ENCODE results near the gene CEP112. TPM values are rescaled to one million over a fixed set of nuclear protein-coding genes. Genes with fewer than 3 reads are reported as not detected.

The CEP112 gene
- total and polyA plus RNA-seq, 10 of the 15 experiments (the other 5 are each of a cell fraction or from before 2014, with no cell fraction given): 0.11 to 3.8 (median 0.32) TPM; not detected in 1

- RAD21 ChIA-PET (ENCODE audit: unreplicated experiment): no interaction called here
- ATAC-seq (no peak), FAIRE-seq (no peak), DNase-seq (ENCODE audit: low read depth, low spot score) (no peak)
- TF ChIP-seq NBN (IDR thresholded peaks at IDR 0.05) (no peak), HCFC1 (IDR thresholded peaks at IDR 0.05; ENCODE audit: low read length) (no peak), BHLHE40 (IDR thresholded peaks at IDR 0.05; ENCODE audit: borderline replicate concordance in 1 of 2, low read depth in 2 of 2, low read length in 1 of 2) (no peak), TCF3 (IDR thresholded peaks at IDR 0.05; ENCODE audit: borderline replicate concordance, insufficient read depth, low read depth, low read length) (no peak), SMC3 (IDR thresholded peaks at IDR 0.05; ENCODE audit: borderline replicate concordance, low read length) (no peak), NR2C2 (IDR thresholded peaks at IDR 0.05; ENCODE audit: borderline replicate concordance, control insufficient read depth, insufficient read length, low read depth) (no peak), HDAC6 (IDR thresholded peaks at IDR 0.05; ENCODE audit: unreplicated experiment) (no peak), IRF5 (IDR thresholded peaks at IDR 0.05; ENCODE audit: borderline replicate concordance) (no peak), PKNOX1 (IDR thresholded peaks at IDR 0.05) (no peak), NRF1 (conservative IDR thresholded peaks at IDR 0.05; ENCODE audit: low read depth, low read length) (no peak), EGR1 (IDR thresholded peaks at IDR 0.05; ENCODE audit: borderline replicate concordance in 1 of 2, low read depth in 2 of 2, low read length in 2 of 2) (no peak), FOS (IDR thresholded peaks at IDR 0.05; ENCODE audit: borderline replicate concordance, extremely low read depth, insufficient read length) (no peak), RB1 (IDR thresholded peaks at IDR 0.05; ENCODE audit: borderline replicate concordance) (no peak), CREB1 (IDR thresholded peaks at IDR 0.05; ENCODE audit: low read depth) (no peak), CHD1 (IDR thresholded peaks at IDR 0.05; ENCODE audit: low read depth, low read length) (no peak), ATF2 (IDR thresholded peaks at IDR 0.05; ENCODE audit: low read length) (no peak), KAT2A (conservative IDR thresholded peaks at IDR 0.05; ENCODE audit: control insufficient read depth, low read depth, low read length) (no peak)
- Histone ChIP-seq H2AFZ (ENCODE audit: control insufficient read depth, low read depth, low read length) (no peak overlapping the region), H4K20me1 (ENCODE audit: control insufficient read depth, insufficient read depth) (no peaks in the 10 kb centered on the region), H3K9me3 (replicated peaks; ENCODE audit: control insufficient read depth, insufficient read depth, low read length) (no peaks in the 10 kb centered on the region), H3K36me3 (ENCODE audit: control insufficient read depth in 2 of 2, insufficient read depth in 2 of 2, low read length in 1 of 2) (no peaks in the 10 kb centered on the region), H3K79me2 (ENCODE audit: control insufficient read depth, insufficient read depth, low read length) (no peaks in the 10 kb centered on the region), H3K27ac (ENCODE audit: control insufficient read depth, insufficient read depth) (no peak overlapping the region), H3K9ac (ENCODE audit: control insufficient read depth, insufficient read depth, low read length) (no peak overlapping the region), H3K4me2 (ENCODE audit: control insufficient read depth, insufficient read depth) (no peak overlapping the region), H3K4me3 (no peak overlapping the region), H3K27me3 (replicated peaks in 1 of 2; ENCODE audit: control insufficient read depth in 2 of 2, insufficient read depth in 2 of 2, low read length in 1 of 2) (no peaks in the 10 kb centered on the region), H3K4me1 (ENCODE audit: control insufficient read depth, insufficient read depth, low read length) (no peaks in the 10 kb centered on the region)
- SMC1A ChIA-PET (ENCODE audit: uncharacterized antibody, unreplicated experiment): interaction anchor here (0.6 kb wide), 1 partner anchor 15 kb away, joined by 3 read pairs; no protein-coding TSS in a partner anchor
- POLR2A ChIA-PET: no interaction called here
- intact Hi-C loops (cut with micrococcal nuclease; ENCODE audit: unreplicated experiment) (no loop called here), in situ Hi-C loops (cut with MboI) (no loop called here)
- CTCF ChIA-PET: no interaction called here
- no TSS peak for BruUV-seq (replicated peaks)
- WGBS (ENCODE audit: insufficient coverage, insufficient replicate concordance, low lambda C conversion rate, missing lambda C conversion rate): 21% methylated on average over 3 of the region's 3 CpGs
Observed at GRCh38 chr17:66240630-66241029, 48.7 kb upstream of the CEP112 start.

Measured in GM12878 (cell line).